Hematopoietic multipotent progenitor cell (in vitro differentiated cells): ENCODE results near the gene RGS17. TPM values are rescaled to one million over a fixed set of nuclear protein-coding genes. Genes with fewer than 3 reads are reported as not detected.
A peak's percentile ranks its signal among the peaks of the same experiment; 100 is the strongest.
"Not testable (repeated sequence)": the region's sequence is repeated elsewhere in the genome, so short reads cannot be mapped to it uniquely, and the experiment has no call there.

ENCODE experiments used
- DNase-seq, 3 donors: peaks; one replicate each; pipeline ENCODE4 v3.0.0-alpha.2; 2011 to 2015; ENCODE audit warnings: low read depth in 2 of 3, low spot score in 2 of 3
- total RNA-seq: library from RNA; depleted of rRNA; stranded (reverse); fragments of >200 nt; gene quantifications from one replicate; pipeline ENCODE4 v1.2.3, GENCODE V29; 2012

Gene RGS17
- total RNA-seq, 1 donor, result under 0.01 TPM

DNA sequence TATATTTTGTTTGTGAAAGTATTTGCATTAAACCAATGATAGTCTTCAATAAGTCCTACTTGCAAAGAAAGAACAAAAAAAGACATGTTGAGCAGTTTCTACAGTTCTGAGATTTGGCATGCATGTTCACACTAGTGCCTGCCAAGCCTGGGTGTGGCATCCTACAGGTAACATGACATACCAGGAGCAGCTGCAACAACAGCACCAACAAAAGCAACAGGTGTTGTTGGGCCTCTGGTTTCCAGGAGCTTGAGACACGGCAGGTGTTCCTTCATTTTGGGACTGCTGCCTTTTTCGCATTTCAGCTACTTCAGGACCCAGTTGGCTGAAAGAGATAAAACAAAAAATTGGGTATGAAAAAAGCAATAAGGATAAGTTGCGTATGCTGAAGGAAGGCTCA, 87.4 kb downstream of the RGS17 start:
- DNase-seq, result no peak

GRCh38 chr6:153038378-153039057, 92.6 kb downstream of the RGS17 start:
- DNase-seq, result no peak

GRCh38 chr6:153034139-153034538, 96.9 kb downstream of the RGS17 start:
- DNase-seq, result no peak

DNA sequence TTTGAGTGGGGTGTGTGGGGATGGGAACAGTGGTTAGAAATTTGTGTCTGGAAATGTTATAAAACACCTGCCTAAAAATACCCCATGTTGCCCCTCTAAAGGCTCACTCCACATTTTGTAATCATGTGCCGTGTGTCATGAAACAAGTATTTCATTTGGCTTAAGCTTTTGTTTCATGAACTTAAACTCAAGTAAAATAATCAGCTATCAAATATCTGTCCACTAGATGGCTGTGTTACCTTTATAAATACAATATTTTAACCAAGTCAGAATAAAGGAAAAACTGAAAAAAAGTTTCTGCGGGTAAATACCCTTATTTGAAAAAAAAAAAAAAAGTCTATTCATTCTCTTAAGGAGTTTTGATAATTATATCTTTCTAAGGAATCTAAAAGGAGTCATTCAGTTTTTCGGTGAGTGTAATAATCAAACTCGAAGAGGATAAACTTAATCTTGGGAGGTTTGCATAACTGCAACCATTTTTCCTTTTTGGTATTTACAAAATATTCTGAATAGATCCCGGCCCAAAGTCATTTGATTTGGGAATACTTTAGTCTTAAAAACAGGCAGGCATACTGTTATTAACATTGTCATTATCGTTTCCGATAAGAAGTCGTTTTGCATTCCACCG, 98.7 kb downstream of the RGS17 start:
- DNase-seq, result peak in 2 of 3 donors; percentile 33 to 66

GRCh38 chr6:153031335-153031955, 99.6 kb downstream of the RGS17 start:
- DNase-seq, result no peak

- no peak for DNase-seq
Measured at GRCh38 chr6:153028963-153029362, 102.1 kb downstream of the RGS17 start.

DNA sequence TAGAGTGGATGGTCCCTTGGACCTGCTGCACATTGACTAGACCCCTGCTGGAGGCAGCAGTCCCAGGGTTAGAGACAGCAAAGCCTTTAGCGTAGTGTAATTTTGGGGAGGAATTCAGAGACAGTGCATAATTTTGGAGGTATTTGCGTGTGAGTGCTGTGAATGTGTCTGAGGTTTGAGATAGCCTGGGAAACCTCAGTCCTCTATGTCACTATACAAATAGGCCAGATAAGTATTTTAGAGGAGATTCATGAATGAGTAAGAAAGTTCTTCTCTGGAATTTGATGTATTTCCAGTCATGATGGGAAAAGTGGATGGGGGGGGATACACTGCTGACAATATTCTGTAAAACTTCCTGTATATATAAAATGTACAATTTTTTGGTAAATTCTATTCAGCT, 102.8 kb downstream of the RGS17 start:
- DNase-seq, result no peak

DNA sequence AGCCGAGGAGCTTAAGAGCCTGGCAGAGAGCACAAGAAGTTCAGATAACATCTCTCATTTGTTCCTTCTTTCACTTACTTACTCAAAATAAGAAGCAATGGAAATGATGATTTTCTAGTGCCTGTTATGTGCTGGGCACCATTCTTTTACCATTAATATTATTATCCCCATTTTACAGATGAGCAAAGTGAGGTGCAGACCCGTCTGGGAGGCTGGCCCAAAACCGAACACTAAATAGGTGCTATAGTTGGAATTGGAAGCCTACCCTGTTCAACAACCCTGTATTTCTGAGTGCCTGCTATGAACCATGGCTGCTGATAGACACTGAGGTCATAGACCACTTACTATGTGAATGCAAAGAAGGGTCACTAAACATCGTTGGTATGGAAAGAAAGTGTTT, 103.6 kb downstream of the RGS17 start:
- DNase-seq, result no peak

GRCh38 chr6:153024709-153025017, 106.4 kb downstream of the RGS17 start:
- DNase-seq, result no peak

DNA sequence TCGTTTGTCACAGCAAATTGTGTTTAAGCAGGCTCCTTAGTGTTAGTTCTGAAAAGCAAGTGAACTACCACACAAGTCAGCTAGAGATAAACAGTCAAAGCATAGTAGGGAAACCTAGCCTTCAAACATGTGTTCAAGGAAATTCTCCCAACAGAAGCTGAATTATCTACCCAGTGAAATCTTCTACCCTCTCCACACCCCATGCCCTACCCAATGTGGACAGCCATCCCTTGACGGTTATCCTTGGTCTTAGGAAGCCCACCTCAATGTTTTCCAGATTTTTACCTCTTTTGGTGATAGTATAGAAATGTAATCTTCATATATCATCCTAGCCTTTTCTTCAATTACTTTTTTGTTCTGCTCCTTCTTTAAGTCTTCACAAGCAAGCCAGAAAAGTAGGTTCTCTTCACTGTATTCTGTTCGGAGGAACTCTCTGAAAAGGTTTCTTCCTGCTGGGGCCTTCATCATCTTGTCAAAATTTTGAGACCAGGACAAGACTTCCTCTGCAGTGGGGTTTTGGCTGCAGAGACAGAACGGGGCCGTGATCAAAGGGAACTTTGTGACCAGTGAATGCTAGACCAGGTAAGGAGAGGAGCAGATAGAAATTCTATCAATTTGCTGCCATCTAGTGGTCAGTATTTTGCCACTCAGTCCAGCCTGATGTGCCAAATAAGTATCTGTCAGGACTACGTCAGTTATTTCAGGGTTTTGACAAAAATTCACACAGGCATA, 106.9 kb downstream of the RGS17 start:
- peak; percentile 22 to 76 (median 59) for DNase-seq

DNA sequence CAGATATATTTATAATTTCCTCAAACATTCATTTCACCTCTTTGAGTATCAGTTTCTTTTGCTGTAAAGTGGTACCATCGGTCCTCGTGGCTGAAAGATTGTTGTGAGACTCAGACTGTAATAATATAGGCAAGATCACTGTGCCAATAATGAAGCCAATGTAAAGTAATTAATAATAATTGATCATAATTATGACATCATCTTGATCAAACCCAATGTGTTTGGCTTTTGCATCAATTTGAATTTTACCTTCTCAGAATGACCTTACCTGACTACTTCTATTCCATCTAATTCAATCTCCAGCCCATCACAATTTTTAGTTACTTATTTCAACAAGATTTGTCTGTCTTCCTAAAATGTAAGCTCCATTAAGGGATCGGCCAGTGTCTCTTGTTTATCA, 112.7 kb downstream of the RGS17 start:
- DNase-seq, result no peak

DNA sequence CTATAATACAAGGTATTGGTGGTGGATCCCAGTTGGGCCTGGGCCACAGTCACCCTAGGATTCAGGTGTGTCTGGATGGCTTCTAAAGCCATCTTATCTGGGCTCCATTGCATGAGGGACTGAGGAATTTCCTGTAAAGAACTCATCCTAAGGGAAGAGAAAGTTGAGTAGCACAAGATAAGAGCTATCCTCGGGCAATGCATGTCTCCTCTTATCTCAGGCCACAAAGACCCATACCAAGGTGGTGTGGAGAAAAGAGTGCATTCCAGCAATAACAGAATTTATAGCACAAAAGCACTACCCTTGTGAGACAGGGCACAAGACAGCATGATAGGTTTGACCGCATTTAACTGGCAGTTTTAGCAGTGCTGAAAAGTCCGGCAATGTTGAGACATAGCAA, 114.2 kb downstream of the RGS17 start:
- DNase-seq, result no peak

DNA sequence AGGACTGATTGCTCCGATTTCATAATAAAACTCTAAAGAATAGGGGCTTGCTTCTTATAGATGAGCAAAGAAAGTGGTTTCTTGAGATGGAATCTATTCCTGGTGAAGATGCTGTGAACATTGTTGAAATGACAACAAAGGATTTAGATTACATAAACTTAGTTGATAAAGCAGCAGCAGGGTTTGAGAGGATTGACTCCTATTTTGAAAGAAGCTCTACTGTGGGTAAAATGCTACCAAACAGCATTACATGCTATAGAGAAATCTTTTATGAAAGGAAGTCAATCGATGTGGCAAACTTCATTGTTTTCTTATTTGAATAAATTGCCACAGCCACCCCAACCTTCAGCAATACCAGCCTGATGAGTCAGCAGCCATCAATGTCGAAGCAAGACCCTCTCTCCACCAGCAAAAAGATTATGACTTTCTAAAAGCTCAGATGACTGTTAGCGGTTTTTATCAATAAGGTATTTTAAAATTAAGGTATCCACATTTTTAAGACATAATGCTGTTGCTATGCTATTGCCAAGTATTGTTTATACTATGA, 115.9 kb downstream of the RGS17 start:
- no peak for DNase-seq

- DNase-seq, result peak in 1 of 3 donors; percentile 20
Measured at GRCh38 chr6:153013438-153013837, 117.6 kb downstream of the RGS17 start.

- no peak for DNase-seq
Measured at GRCh38 chr6:153012856-153013255, 118.2 kb downstream of the RGS17 start.

GRCh38 chr6:153003366-153003690, 127.8 kb downstream of the RGS17 start:
- DNase-seq, result no peak

GRCh38 chr6:153002613-153003365, 128.3 kb downstream of the RGS17 start, which contains the start of gene MTRF1L:
TSS of gene MTRF1L (minus strand) at chr6:153002709. CDS start at chr6:153002685, 24 bp downstream.
- peak; percentile 66 to 96 (median 95) for DNase-seq

DNA sequence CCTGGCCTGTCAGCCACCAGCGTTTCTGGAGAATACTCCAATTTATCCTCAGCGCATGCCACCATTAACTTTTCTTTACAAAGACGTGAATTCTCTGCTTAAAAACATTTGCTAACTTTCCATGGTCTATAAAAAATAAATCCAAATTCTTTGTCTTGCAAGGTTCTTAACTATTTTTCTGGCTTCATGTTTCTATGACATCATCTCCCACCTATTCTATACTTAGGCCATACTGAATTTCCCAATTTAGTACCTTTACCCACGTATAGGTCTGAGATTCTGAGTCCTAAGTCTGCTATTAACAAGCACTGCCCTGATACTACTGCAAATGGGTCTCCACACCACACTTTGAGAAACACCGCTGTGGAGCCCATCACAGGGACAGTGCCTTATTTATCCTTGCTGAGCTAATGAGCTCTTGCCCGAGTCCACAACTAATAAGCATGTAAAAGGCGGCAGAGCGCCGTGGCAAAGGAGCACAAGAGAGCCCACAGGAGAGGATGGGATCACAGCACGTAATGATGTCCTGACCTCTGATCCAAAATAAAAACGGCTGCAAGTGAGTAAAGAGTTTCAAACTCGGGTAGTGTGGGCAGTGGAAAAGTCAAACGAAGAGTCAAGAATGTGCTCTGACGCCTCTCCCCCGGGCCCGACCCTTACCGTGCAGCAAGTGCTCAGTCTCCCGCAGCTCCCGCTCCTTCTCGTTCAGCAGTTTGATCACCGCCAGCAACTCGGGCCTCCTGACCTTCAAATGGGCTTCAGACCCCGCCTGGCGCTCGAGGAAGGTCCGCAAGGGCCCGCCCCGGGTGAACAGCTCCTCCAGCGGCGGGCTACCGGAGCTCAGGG, 129.1 kb downstream of the RGS17 start:
- peak in 1 of 3 donors; percentile 15 for DNase-seq

DNA sequence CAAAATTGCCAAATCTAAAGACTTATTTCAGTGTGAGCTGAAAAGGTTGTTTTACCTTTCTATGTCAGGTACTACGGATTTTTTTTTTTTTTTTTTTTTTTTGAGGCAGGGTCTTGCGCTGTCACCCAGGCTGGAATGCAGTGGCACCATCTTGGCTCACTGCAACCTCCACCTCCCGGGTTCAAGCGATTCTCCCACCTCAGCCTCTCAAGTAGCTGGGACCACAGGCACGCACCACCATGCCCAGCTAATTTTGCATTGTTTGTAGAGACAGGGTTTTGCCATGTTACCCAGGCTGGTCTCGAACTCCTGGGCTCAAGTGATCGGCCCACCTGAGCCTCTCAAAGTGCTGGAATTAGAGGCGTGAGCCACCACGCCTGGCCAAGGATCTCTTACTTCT, 130.3 kb downstream of the RGS17 start:
- not testable (repeated sequence) for DNase-seq

- DNase-seq, result no peak
Measured at GRCh38 chr6:153000243-153000642, 130.8 kb downstream of the RGS17 start.
